ENCODE data around the gene HOXC10.

The HOXC10 gene

GRCh38 chr12:53992377-53992889 lies 7.5 kb downstream of the HOXC10 start:
- no peak for DNase-seq (ENCODE audit: low spot score)

DNA sequence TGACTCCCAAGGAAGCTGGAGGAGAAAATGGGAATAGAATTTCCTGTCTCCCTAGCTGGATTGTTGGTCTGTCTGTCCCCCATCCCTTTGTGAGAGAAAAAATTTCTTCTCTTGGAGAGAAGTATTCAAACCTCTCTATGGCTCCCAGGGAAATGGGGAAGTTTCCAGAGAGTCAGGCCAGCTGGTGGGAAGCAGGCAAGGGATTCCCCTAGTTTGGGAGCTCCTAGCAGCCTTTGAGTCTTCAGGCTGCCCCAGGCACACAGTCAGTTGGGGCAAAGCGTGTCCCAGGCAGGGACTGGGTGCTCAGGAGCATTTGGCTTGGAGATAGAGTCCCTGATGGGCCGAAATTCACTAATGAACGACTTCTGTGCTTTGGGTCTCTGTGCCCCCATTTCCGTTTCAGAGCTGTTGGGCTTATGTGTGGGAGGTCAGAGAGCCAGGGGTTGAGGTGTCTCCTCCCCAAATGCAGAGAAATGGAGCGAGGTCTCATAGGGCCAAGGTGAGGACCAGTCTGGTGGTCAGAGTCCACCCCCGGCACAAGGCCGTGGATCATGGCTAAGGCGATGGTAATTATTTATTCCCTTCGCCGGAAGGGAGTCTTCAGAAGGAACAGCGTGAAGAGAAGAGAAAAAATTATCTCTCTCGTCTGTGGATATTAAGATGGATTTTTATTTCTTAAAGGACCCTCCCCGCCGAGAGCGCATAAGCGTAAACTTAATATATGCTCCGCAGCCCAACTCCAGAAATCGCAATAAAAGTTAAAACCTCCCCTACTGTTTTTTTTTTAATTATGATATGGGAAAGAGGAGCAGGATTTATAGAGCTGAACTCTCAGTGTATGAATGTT lies 8.4 kb downstream of the HOXC10 start:
- no peak for DNase-seq (ENCODE audit: low spot score)

DNA sequence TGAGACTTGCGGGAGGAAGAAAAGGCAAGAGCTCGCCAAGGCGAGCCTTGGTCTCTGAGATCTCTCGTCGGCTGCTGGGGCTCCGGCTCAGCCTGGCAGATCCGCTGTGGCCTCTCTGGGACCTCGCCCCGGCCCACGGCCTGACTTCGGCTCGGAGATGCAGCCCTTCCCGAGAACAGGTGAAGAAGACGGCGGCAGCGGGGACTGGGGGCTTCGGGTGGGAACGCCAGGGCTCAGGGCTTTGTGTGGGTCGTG lies 9.0 kb downstream of the HOXC10 start:
- DNase-seq (ENCODE audit: low spot score) = no peak

DNA sequence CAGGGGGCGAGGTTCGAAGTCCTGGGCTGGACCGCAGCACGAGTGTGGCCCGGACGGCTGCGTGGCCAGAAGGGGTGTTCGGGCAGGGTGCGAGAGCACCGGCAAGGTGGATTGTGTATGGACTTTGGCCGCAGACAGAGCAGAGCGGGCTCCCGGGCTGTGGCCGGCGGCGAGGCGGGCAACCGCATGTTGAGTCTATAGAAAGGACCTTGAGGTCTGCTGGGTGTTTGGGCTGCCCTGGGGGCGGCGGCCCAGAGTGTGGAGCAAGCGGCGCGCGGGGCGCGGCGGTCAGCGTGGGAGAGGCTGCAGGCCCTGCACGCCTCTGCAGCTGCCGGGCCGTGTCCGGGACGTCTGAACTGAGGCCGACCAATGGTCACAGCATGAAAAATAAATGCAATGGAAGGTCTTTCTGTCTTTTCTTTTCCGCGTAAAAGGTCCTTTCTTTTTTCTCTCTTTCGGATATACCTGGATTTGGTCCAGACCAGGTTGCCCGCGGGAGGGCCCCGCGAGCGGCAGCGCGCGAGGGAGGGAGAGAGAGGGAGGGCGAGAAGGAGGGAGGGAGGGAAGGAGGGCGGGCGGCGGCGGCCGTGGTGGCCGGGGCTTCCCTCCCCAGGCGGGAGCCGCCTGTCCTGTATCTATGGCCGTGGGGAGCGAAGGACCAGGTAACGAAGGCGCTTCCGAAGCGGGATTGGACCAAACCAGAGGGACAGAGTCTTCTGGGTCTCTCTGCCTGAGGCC lies 9.5 kb downstream of the HOXC10 start:
- DNase-seq (ENCODE audit: low spot score) = no peak

- DNase-seq (ENCODE audit: low spot score) = no peak
Observed at GRCh38 chr12:53995002-53995377, 10.0 kb downstream of the HOXC10 start.

GRCh38 chr12:53995378-53996239 lies 10.7 kb downstream of the HOXC10 start:
- no peak for DNase-seq (ENCODE audit: low spot score)

- no peak for DNase-seq (ENCODE audit: low spot score)
Observed at GRCh38 chr12:53996240-53997203, 11.6 kb downstream of the HOXC10 start.

DNA sequence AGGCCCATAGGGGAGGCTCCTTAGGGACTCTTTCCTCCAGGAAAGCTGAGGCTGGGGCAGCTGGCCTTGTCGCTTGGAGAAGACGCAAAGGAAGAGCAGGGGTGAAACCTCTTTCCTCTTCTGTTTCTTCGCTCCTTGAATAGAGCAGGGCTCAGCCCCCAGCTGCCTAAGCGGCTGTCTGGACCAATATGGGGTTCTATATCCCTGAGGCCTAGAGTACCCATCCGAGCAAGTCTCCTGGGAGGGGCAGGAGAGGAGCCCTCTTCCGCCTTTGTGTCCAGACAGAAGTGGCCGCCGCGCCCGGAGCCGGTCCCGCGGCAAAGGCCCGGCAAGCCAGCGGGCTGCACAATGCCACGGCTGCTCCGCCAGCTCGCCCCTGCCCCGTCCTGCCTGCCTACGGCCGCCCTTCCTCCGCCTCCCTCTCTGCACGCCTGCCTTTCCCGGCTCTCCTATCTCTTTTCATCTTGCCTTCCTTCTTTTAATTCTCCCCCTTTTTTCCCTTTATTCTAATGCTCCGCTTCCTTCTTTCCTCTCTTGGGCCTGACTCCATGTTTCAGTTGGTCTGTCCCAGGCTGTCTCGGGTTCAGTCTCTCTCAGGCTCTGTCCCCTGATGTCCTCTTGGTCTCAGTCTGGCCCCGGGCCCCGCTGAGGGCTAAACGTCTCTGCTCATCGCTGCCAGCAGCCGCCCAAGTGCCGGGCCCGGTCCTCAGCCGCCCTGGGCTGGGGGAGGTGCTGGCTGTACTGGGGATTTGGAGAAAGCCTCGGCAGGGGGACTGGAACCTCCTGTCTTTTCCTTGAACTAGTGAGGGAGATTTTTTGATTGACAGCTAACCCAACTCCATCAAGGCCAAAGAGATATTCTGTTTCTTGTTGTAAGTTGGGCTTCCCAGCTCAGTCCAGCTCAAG lies 12.5 kb downstream of the HOXC10 start:
- no peak for DNase-seq (ENCODE audit: low spot score)

- DNase-seq (ENCODE audit: low spot score) = no peak
Observed at GRCh38 chr12:53998110-53998899, 13.4 kb downstream of the HOXC10 start.

DNA sequence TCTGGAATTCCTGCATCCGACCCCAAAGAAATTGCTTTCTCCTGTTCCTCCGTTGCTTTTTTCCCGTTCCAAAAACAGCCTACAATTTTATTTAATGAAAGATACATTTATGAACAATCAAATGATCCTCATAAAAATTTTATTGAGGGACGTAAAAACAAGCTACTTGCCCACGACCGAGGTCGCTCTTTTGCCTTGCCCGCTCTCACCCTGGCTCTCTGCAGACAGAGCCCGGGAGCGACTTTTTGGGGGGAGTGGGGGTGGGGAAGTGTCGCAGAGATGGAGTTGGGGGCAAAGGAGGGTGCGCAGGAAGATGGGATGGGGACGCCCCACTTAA lies 13.9 kb downstream of the HOXC10 start:
- DNase-seq (ENCODE audit: low spot score) = no peak

DNA sequence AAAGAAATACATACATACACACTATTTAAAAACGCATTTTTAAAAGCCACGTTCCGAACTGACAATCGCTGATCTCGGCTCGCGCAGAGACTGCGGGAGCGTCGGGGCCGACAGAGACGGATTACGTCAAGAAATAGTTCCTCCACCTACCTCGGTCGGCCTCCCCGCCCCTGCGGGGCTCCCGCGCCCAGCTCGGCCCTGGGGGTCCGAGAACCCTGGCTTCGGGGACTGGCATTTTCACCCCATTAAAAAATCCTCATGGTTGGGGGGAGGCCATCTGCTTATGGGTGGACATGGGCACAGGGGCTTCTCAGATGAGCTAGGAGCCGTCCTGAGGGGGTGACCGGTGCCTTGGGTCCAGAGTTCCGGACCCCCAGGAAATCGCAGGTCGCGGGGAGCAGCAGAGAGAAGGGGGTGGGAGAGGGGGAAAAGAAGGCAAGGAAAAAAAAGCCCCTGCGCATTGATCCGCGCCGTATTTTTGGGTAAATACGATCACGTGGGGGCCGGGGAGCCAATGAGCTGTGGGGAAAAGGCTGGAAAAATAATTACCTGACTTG lies 14.7 kb downstream of the HOXC10 start:
- no peak for DNase-seq (ENCODE audit: low spot score)

- no peak for DNase-seq (ENCODE audit: low spot score)
Observed at GRCh38 chr12:54000116-54001114, 15.5 kb downstream of the HOXC10 start, which contains the start of gene HOXC9. TSS of gene HOXC9 (plus strand) at chr12:54000161. CDS start at chr12:54000189, 28 bp downstream.

DNA sequence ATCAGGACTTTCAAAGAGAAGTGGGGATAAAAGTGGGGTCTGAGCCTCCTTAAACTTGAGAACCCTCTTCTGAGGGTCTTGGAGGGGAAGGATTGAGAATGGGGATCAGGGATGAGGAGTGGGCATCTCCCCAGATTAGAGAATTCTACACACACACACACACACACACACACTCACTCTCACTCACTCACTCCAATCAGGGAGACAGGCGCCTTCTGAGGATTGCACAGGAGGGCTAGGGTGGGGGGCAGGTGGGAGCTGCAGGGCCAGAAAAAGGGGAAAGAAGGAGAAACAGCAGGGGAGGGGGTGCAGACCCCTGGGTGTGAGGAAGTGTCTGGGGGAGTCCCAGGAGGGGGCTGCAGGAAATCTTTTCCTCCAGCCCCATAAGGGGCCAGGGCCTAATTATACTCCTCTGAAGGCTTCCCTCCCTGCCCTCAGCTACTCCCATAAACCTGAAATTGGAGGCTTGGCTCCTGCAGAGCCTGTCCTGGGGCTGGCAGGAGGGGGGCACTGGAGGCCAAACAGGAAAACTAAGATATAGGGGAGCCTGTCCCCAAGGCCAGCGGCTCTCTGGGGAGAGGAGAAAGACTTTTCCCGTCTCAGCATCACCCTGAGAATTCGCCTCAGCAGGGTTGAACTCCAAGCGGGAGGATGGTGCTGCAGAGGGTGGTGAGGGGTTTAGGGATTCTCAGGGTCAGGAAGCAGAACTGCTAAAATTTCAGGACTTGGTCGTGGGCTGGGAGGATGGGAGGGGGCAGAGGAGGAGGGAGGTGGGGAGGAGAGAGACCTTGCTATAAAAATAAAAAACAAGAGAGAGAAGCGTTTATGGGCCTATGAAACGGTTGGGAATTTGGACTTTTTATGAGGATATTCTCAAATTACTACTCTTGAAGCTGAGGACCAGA lies 16.6 kb downstream of the HOXC10 start:
- DNase-seq (ENCODE audit: low spot score) = no peak

GRCh38 chr12:54002278-54002914 lies 17.4 kb downstream of the HOXC10 start:
- DNase-seq (ENCODE audit: low spot score) = no peak

DNA sequence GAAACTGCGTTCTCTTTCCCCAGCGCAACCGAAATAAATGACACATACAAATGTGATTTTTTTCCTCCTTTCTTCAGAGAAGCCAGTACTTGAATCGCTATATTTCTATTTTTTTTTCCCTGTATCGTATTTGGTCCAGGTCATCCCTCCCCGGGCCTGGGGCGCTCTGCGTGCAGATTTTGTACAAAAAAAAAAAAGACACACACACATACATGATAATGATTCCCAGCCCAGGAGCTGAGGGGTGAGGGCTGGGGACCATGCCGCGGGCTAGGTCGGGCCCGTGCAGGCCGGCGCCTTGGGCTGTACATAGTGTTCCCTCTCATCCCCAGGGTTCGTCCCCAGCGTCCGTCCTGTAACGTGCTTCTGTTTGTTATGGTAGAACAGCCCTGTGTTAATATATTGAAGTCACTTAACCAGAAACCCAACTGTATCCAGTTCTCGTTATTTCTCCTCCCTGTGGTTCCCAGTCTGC lies 18.0 kb downstream of the HOXC10 start:
- no peak for DNase-seq (ENCODE audit: low spot score)

DNA sequence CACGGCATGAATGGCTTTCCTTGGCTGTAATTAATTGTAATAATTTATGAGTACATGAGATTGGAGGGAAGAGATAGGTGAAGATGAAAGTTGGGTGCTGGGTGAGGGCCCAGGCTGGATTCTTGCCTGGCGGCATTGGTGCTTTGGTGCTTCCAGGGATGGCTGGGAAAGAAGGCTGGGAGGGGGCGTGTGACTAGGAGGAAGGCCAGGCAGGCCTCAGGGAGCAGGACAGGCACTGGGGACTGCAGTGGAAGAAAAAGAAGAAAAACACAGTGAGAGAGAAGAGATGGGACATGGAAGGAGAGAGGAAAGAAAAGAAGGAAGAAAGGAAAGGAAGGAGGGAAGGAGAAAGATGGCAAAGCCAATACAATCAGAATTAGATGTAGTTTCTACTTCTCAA lies 18.7 kb downstream of the HOXC10 start:
- DNase-seq (ENCODE audit: low spot score) = no peak
